Esophagus muscularis mucosa (tissue), 4 donors: Measurements from ENCODE around the gene GSPT2. TPM values are rescaled to one million over a fixed set of nuclear protein-coding genes. Genes with fewer than 3 reads are reported as not detected.

ENCODE experiments used
- total RNA-seq, 4 donors: library from RNA; depleted of rRNA; stranded (reverse); fragments of >200 nt; gene quantifications; one replicate each; pipeline versions ENCODE4 v1.1.0 to v1.2.1, GENCODE V29; 2016

The GSPT2 gene
- total RNA-seq, 4 donors from 2014 or later, result 4.6 to 7.5 (median 5.9) TPM

Other genes starting within 250 kb of the GSPT2 start
- gene NUDT11, start 246.8 kb upstream of the GSPT2 start, total RNA-seq, result 1 to 10 TPM; 1.2 to 3.4 (median 2.7) TPM
- gene CENPVL3, start 124.5 kb upstream of the GSPT2 start, total RNA-seq, result not detected
- gene CENPVL2, start 60.6 kb upstream of the GSPT2 start, total RNA-seq, result not detected
- gene CENPVL1, start 32.9 kb upstream of the GSPT2 start, total RNA-seq, result not detected
- gene MAGED1, start 150.2 kb downstream of the GSPT2 start, total RNA-seq, result 10 to 100 TPM; 32.6 to 57.9 (median 44.0) TPM